Bronchial epithelial cell (primary cell): ENCODE measurements around the gene FAM234B. TPM values are rescaled to one million over a fixed set of nuclear protein-coding genes. Genes with fewer than 3 reads are reported as not detected.

Experiments
- DNase-seq: peaks from one replicate; pipeline ENCODE4 v3.0.0-alpha.2; 2010; ENCODE audit warnings: low read depth
- FAIRE-seq: peaks from 2 replicates; lab custom pipeline; 2011; peaks lifted over from hg19 to GRCh38; lab: Jason Lieb, UNC
- H3K27me3 ChIP-seq: 2 replicates; pipeline ENCODE4 v1.5.1; 2011; ENCODE audit warnings: low read length; ENCODE audit not compliant: control insufficient read depth, insufficient read depth
- H3K36me3 ChIP-seq: 2 replicates; pipeline ENCODE4 v1.5.1; 2011; ENCODE audit warnings: low read length; ENCODE audit not compliant: control insufficient read depth, insufficient read depth
- H3K4me3 ChIP-seq: 2 replicates; pipeline ENCODE4 v1.5.1; 2011; ENCODE audit warnings: mild to moderate bottlenecking, low read depth, low read length, control low read depth
- total RNA-seq: library from RNA; depleted of rRNA; stranded (reverse); fragments of >200 nt; gene quantifications from 2 replicates; pipeline ENCODE4 v1.2.1, GENCODE V29; 2014
- TF ChIP-seq, protein P1 (sequence below): IDR thresholded peaks from 2 replicates; pipeline ENCODE4 v1.5.1; 2011; ENCODE audit warnings: mild to moderate bottlenecking, moderate library complexity, low read length, control low read depth, inconsistent platforms; ENCODE audit not compliant: insufficient read depth, severe bottlenecking

Gene FAM234B
- total RNA-seq, 1 donor from 2014 or later, result 2.4 TPM

DNA sequence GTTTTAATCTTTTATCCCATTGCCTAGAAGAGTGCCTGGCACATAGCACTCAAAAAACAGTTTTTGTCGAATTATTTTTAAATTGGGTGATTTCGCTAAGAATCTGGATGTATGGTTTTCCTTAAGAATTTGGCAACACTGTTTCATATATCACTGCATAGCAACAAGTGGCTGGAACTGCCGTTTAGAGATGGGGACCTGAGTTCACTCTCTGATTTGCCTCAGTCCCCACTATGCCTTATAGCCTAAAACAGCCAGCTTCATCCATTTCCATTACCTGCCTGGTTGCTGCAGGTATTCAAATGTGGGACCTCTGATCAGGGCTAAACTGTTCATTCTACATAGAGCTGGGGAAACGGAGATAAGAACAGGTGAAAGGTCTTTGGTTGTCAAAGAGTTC, 45.9 kb upstream of the FAM234B start:
- DNase-seq (no peak), FAIRE-seq (no peak)
- Histone ChIP-seq H3K4me3 (no peak overlapping the region), H3K36me3 (no peaks in the 10 kb centered on the region), H3K27me3 (no peaks in the 10 kb centered on the region)
- TF ChIP-seq, protein P1, sequence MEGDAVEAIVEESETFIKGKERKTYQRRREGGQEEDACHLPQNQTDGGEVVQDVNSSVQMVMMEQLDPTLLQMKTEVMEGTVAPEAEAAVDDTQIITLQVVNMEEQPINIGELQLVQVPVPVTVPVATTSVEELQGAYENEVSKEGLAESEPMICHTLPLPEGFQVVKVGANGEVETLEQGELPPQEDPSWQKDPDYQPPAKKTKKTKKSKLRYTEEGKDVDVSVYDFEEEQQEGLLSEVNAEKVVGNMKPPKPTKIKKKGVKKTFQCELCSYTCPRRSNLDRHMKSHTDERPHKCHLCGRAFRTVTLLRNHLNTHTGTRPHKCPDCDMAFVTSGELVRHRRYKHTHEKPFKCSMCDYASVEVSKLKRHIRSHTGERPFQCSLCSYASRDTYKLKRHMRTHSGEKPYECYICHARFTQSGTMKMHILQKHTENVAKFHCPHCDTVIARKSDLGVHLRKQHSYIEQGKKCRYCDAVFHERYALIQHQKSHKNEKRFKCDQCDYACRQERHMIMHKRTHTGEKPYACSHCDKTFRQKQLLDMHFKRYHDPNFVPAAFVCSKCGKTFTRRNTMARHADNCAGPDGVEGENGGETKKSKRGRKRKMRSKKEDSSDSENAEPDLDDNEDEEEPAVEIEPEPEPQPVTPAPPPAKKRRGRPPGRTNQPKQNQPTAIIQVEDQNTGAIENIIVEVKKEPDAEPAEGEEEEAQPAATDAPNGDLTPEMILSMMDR, result no peak

GRCh38 chr12:12999271-12999958, 44.8 kb upstream of the FAM234B start:
- no peak for FAIRE-seq
- H3K4me3 ChIP-seq, result peak overlapping the region; percentile 76
- H3K36me3 ChIP-seq, result no peaks in the 10 kb centered on the region
- no peaks in the 10 kb centered on the region for H3K27me3 ChIP-seq
- DNase-seq, result peak; percentile 17
- TF ChIP-seq, protein P1, result peak; percentile 9

DNA sequence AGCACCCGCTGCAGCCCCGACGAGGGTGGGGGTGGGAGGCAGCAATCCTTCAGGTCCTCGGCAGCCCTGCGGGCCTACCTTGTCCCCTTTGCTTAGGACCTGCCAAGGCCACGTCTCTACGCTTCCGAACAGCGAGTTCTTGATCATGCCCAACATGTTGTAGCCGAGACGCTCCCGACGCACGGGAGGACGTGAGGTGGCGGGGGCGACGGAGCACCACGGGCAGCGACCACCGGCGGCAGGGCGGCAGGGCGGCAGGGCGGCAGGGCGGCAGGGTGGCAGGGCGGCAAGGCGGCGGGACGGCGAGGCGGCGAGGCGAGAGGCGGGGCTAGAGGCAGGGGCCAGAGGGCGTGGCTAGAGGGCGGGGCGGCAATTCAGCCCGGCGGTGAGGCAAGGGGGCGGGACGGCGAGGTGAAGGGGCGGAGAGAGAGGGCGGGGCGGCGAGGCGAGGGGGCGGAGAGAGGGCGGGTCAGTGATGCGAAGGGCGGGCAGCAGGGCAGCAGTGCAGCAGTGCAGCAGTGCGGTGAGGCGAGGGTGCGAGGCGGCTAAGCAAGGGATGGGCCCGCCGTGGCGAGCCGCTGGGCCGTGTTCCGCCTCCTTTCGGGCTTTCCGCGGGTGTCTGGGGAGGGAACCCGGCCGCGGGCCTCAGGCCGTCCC, 44.1 kb upstream of the FAM234B start, which contains the start of gene HEBP1:
Gene HEBP1, minus strand, starts transcription at position 307 of the 657 bp plus-strand sequence. Its CDS starts 151 bp downstream, at position 156.
- Histone ChIP-seq H3K4me3 (peak within 1 kb of the TSS; percentile 76), H3K27me3 (no peaks in the 10 kb centered on the region), H3K36me3 (no peaks in the 10 kb centered on the region)
- DNase-seq, result peak; percentile 53
- TF ChIP-seq, protein P1, result no peak
- no peak for FAIRE-seq

DNA sequence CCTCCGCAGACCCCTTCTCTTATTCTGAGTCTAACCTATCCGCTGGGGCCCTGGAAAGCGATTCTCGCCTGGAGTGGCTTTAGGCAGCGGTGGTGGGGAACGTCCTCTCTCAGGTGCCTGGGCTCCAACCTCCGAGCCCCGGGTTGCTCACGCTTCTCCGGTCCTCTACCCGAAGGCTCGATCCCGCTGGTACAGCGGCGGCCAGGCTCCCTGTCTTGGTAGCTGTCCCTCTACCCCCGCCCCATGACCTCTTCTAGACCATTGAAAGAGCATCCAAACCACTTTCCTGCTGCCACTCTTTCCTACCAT, 43.6 kb upstream of the FAM234B start:
- peak overlapping the region; percentile 55 for H3K4me3 ChIP-seq
- no peaks in the 10 kb centered on the region for H3K27me3 ChIP-seq
- peak; percentile 39 for DNase-seq
- no peak for FAIRE-seq
- TF ChIP-seq, protein P1, result no peak
- H3K36me3 ChIP-seq, result no peaks in the 10 kb centered on the region

GRCh38 chr12:13000925-13001774, 43.0 kb upstream of the FAM234B start:
- TF ChIP-seq, protein P1, result peak; percentile 62
- no peaks in the 10 kb centered on the region for H3K27me3 ChIP-seq
- FAIRE-seq (no peak), DNase-seq (peak; percentile 27)
- peak overlapping the region; percentile 55 for H3K4me3 ChIP-seq
- H3K36me3 ChIP-seq, result no peaks in the 10 kb centered on the region
